Testis (tissue), 3 donors: ENCODE results near the gene TNS3. TPM values are rescaled to one million over a fixed set of nuclear protein-coding genes. Genes with fewer than 3 reads are reported as not detected.

Source experiments
- DNase-seq: peaks from one replicate; pipeline ENCODE4 v3.0.0-alpha.2; 2019
- H3K27ac ChIP-seq, 2 donors: fragments of 200-600 bp; sonication (generic); one replicate each; pipeline ENCODE4 v1.5.1; 2019
- H3K27me3 ChIP-seq: fragments of 200-600 bp; sonication (generic); one replicate; pipeline ENCODE4 v1.5.1; 2019
- H3K36me3 ChIP-seq: fragments of 200-600 bp; sonication (generic); one replicate; pipeline ENCODE4 v1.5.1; 2017; ENCODE audit warnings: low read depth; ENCODE audit errors: missing control alignments
- H3K4me1 ChIP-seq: fragments of 200-600 bp; sonication (generic); one replicate; pipeline ENCODE4 v1.5.1; 2019
- H3K4me3 ChIP-seq, 2 donors: fragments of 200-600 bp; sonication (generic); one replicate each; pipeline ENCODE4 v1.5.1; 2017 to 2019
- H3K9me3 ChIP-seq: fragments of 200-600 bp; sonication (generic); one replicate; pipeline ENCODE4 v1.5.1; 2017
- CTCF ChIP-seq, 3 experiments: fragments of 450-650 bp in 2 of 3; fragments of 200-600 bp in 1 of 3; sonication (generic) in 1 of 3; IDR thresholded peaks; one replicate each; pipeline ENCODE4 v1.5.1; 2016 to 2019; ENCODE audit warnings: antibody characterized with exemption in 3 of 3, mild to moderate bottlenecking in 2 of 3, moderate library complexity in 1 of 3
- POLR2A ChIP-seq: fragments of 450-650 bp; IDR thresholded peaks from one replicate; pipeline ENCODE4 v1.6.1; 2017; ENCODE audit warnings: antibody characterized with exemption, mild to moderate bottlenecking, moderate library complexity
- WGBS, 2 donors: methylation state at CpG; one replicate each; pipeline ENCODE4 v1.1.5; 2018; 5-methylcytosine and 5-hydroxymethylcytosine counted together
- intact Hi-C: fragments of 100-400 bp; cut with DNase I; formaldehyde crosslinking; loops from one replicate; pipeline ENCODE4 v1.15.1; 2023; ENCODE audit warnings: low total_unique reads
- polyA plus RNA-seq: library from polyadenylated mRNA; stranded (reverse); fragments of 350-450 nt; fragmentation: Illumina TruSeq; extraction: RNeasy Lipid Tissue Mini Kit (QIAGEN cat#74804); gene quantifications from one replicate; pipeline ENCODE4 v1.2.3, GENCODE V29; 2014; ENCODE audit warnings: low read depth, low replicate concordance; ENCODE audit not compliant: insufficient read depth
- total RNA-seq, 2 donors: library from RNA; depleted of rRNA; stranded (reverse); fragments of >200 nt; gene quantifications; one replicate each; pipeline ENCODE4 v1.2.3, GENCODE V29; 2016

TNS3 gene
- total and polyA plus RNA-seq, 3 donors from 2014 or later = 28.5 to 93.5 (median 60.0) TPM

- TF ChIP-seq POLR2A = no peak
- TF ChIP-seq CTCF (IDR thresholded peaks at IDR 0.05) = no peak
- Histone ChIP-seq H3K27me3 (no peaks in the 10 kb centered on the region), H3K9me3 (no peaks in the 10 kb centered on the region), H3K36me3 (no peaks in the 10 kb centered on the region), H3K27ac (no peak overlapping the region), H3K4me1 (no peaks in the 10 kb centered on the region), H3K4me3 (no peak overlapping the region)
- intact Hi-C loops = no loop called here
- no peak for DNase-seq
- 84 to 87% methylated on average over 17 of the region's 17 CpGs for WGBS, 2 donors
Observed at GRCh38 chr7:47432671-47433563, 149.0 kb downstream of the TNS3 start.

- no peak for TF ChIP-seq POLR2A
- DNase-seq = no peak
- intact Hi-C loops = no loop called here
- Histone ChIP-seq H3K9me3 (no peaks in the 10 kb centered on the region), H3K27ac (no peak overlapping the region), H3K4me1 (no peaks in the 10 kb centered on the region), H3K27me3 (no peaks in the 10 kb centered on the region), H3K4me3 (no peak overlapping the region), H3K36me3 (no peaks in the 10 kb centered on the region)
- 85 to 97% methylated on average over 6 of the region's 6 CpGs for whole genome bisulfite sequencing, 2 donors
Observed at GRCh38 chr7:47430422-47430821, 151.5 kb downstream of the TNS3 start.

GRCh38 chr7:47428768-47429472, 153.0 kb downstream of the TNS3 start:
- intact Hi-C loops = loop anchor here (10.0 kb wide), 1 partner anchor 386 kb away; no protein-coding TSS in a partner anchor
- Histone ChIP-seq H3K4me1 (no peaks in the 10 kb centered on the region), H3K27me3 (no peaks in the 10 kb centered on the region), H3K9me3 (no peaks in the 10 kb centered on the region), H3K27ac (no peak overlapping the region), H3K4me3 (no peak overlapping the region), H3K36me3 (no peaks in the 10 kb centered on the region)
- no peak for DNase-seq
- TF ChIP-seq CTCF (IDR thresholded peaks at IDR 0.05) (no peak), POLR2A (no peak)
- 92 to 94% methylated on average over 10 of the region's 10 CpGs for WGBS, 2 donors

- no peaks in the 10 kb centered on the region for H3K36me3 ChIP-seq
- no peak overlapping the region for H3K4me3 ChIP-seq
- no peak for DNase-seq
- no peak for TF ChIP-seq POLR2A
- no peak for TF ChIP-seq CTCF (IDR thresholded peaks at IDR 0.05)
- no peaks in the 10 kb centered on the region for H3K4me1 ChIP-seq
- no peaks in the 10 kb centered on the region for H3K9me3 ChIP-seq
- no peaks in the 10 kb centered on the region for H3K27me3 ChIP-seq
- intact Hi-C loops = loop anchor here (10.0 kb wide), 1 partner anchor 387 kb away; no protein-coding TSS in a partner anchor
- H3K27ac ChIP-seq = no peak overlapping the region
- 83 to 92% methylated on average over 9 to 12 of the region's 12 CpGs for WGBS, 2 donors
Observed at GRCh38 chr7:47428052-47428767, 153.7 kb downstream of the TNS3 start.
